GM12892 (cell line): Measurements from ENCODE around the gene WFIKKN2.

Source experiments
- POLR2A ChIP-seq: IDR thresholded peaks from 2 replicates; pipeline ENCODE4 v1.6.1; 2011; ENCODE audit warnings: low read depth, low read length, control low read depth
- POLR2AphosphoS5 ChIP-seq: IDR thresholded peaks from 2 replicates; pipeline ENCODE4 v1.6.1; 2011; ENCODE audit warnings: low read depth, low read length, control low read depth

DNA sequence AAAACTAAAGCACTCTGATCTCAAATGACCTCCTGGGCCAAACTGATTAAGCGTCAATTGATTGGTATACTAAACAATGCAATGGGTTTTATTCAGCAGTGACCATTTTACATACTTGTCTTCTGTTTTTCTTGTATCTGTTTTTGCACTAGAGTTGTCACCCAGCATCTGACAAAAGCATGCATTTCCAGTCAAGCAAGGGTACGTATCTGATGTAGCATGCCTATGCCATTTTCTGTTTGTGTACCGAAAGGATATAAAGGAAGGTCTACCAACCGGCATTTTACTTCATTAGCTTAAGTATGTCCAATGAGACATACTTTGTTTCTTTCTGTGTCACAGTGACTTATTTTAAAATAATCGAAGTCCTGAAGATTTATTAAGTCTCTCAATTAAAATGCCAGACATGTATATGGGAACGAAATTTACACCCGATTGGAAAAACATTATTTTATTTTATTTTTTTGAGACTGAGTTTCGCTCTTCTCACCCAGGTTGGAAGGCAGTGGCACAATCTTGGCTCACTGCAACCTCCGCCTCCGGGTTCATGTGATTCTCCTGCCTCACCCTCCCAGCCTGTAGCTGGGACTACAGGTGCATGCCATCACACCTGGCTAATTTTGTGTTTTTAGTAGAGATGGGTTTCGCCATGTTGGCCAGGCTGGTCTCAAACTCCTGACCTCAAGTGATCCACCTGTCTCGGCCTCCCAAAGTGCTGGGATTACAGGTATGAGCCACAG, 23.3 kb downstream of the WFIKKN2 start:
- no peak for TF ChIP-seq POLR2A
- TF ChIP-seq POLR2AphosphoS5: no peak
